GM18508 (cell line): ENCODE data around the gene MSI2.

ENCODE experiments used
- ATAC-seq: cut with Tn5 transposase; IDR thresholded peaks from one replicate; pipeline ENCODE4 v1.9.1; 2021; ENCODE audit warnings: moderate number of reproducible peaks; ENCODE audit not compliant: insufficient read depth, unreplicated experiment

Gene MSI2

GRCh38 chr17:57269052-57269451, 12.7 kb downstream of the MSI2 start:
- ATAC-seq, result no peak

- no peak for ATAC-seq
Measured at GRCh38 chr17:57269598-57270255, 13.4 kb downstream of the MSI2 start.

- ATAC-seq, result no peak
Measured at GRCh38 chr17:57270801-57271245, 14.5 kb downstream of the MSI2 start.

GRCh38 chr17:57271821-57272220, 15.5 kb downstream of the MSI2 start:
- ATAC-seq, result no peak

- ATAC-seq, result no peak
Measured at GRCh38 chr17:57273490-57273889, 17.2 kb downstream of the MSI2 start.

- no peak for ATAC-seq
Measured at GRCh38 chr17:57274162-57274561, 17.8 kb downstream of the MSI2 start.

GRCh38 chr17:57275071-57275764, 18.9 kb downstream of the MSI2 start:
- no peak for ATAC-seq

GRCh38 chr17:57276621-57277020, 20.3 kb downstream of the MSI2 start:
- ATAC-seq, result no peak

- ATAC-seq, result no peak
Measured at GRCh38 chr17:57277923-57278604, 21.7 kb downstream of the MSI2 start.

- ATAC-seq, result no peak
Measured at GRCh38 chr17:57278740-57279387, 22.5 kb downstream of the MSI2 start.

GRCh38 chr17:57279432-57279831, 23.1 kb downstream of the MSI2 start:
- no peak for ATAC-seq

- no peak for ATAC-seq
Measured at GRCh38 chr17:57281887-57282286, 25.6 kb downstream of the MSI2 start.

GRCh38 chr17:57282296-57282695, 26.0 kb downstream of the MSI2 start:
- no peak for ATAC-seq

GRCh38 chr17:57283203-57283971, 27.1 kb downstream of the MSI2 start:
- ATAC-seq, result no peak

- no peak for ATAC-seq
Measured at GRCh38 chr17:57284583-57284982, 28.3 kb downstream of the MSI2 start.

GRCh38 chr17:57284984-57285646, 28.8 kb downstream of the MSI2 start:
- peak; percentile 45 for ATAC-seq

GRCh38 chr17:57285701-57286100, 29.4 kb downstream of the MSI2 start:
- no peak for ATAC-seq

- ATAC-seq, result no peak
Measured at GRCh38 chr17:57286399-57287105, 30.2 kb downstream of the MSI2 start.
